GM12878 (cell line): ENCODE data around the gene LIPG. TPM values are rescaled to one million over a fixed set of nuclear protein-coding genes. Genes with fewer than 3 reads are reported as not detected.

Source experiments
- ATAC-seq: fragments of 200-7000 bp; cut with Tn5 transposase; 3 replicates; pipeline ENCODE4 v1.9.1; 2020; ENCODE audit warnings: mild to moderate bottlenecking, moderate library complexity
- BruUV-seq: library from RNA; stranded (reverse); fragments of 400-500 nt; replicated peaks from 2 replicates; lab custom pipeline; 2021; lab: Mats Ljungman, UMichigan
- CTCF ChIA-PET: fragments of 300-600 bp; sonication (Branson Sonifier 250); formaldehyde crosslinking; extraction: SDS; loops from one replicate; lab custom pipeline; 2021; ENCODE audit warnings: inconsistent platforms; lab: Yijun Ruan, JAX
- POLR2A ChIA-PET: fragments of 350-600 bp; formaldehyde crosslinking; extraction: SDS; loops from one replicate; lab custom pipeline; 2021; ENCODE audit warnings: inconsistent platforms; lab: Charles Lee
- RAD21 ChIA-PET: fragments of 300-600 bp; sonication (Branson Sonifier 250); formaldehyde crosslinking; loops from one replicate; lab custom pipeline; 2023; ENCODE audit warnings: antibody characterized with exemption; ENCODE audit not compliant: unreplicated experiment; lab: Charles Lee
- SMC1A ChIA-PET: fragments of 300-600 bp; sonication (Branson Sonifier 250); formaldehyde crosslinking; loops from one replicate; lab custom pipeline; 2023; ENCODE audit not compliant: unreplicated experiment, uncharacterized antibody; lab: Charles Lee
- DNase-seq: peaks from one replicate; pipeline ENCODE4 v3.0.0-alpha.2; 2011; ENCODE audit warnings: low read depth, low spot score
- FAIRE-seq: peaks from 3 replicates; lab custom pipeline; 2011; peaks lifted over from hg19 to GRCh38; lab: Jason Lieb, UNC
- H2AFZ ChIP-seq: 2 replicates; pipeline ENCODE4 v1.6.0; 2011; ENCODE audit warnings: low read depth, low read length, control low read depth; ENCODE audit not compliant: control insufficient read depth
- H3K27ac ChIP-seq: 2 replicates; pipeline ENCODE4 v1.5.1; 2011; ENCODE audit warnings: control low read depth; ENCODE audit not compliant: control insufficient read depth, insufficient read depth
- H3K27me3 ChIP-seq, 2 experiments: replicated peaks in 1 of 2; 2 replicates each; pipeline versions ENCODE4 v1.6.0 to v1.6.1; 2011; ENCODE audit warnings: low read length in 1 of 2; ENCODE audit not compliant: control insufficient read depth in 2 of 2, insufficient read depth in 2 of 2
- H3K36me3 ChIP-seq, 2 experiments: 2 replicates each; pipeline ENCODE4 v1.5.1; 2011; ENCODE audit warnings: low read length in 1 of 2; ENCODE audit not compliant: control insufficient read depth in 2 of 2, insufficient read depth in 2 of 2
- H3K4me1 ChIP-seq: 2 replicates; pipeline ENCODE4 v1.6.1; 2011; ENCODE audit warnings: mild to moderate bottlenecking, low read length, moderate library complexity, mixed read lengths; ENCODE audit not compliant: control insufficient read depth, insufficient read depth
- H3K4me2 ChIP-seq: 2 replicates; pipeline ENCODE4 v1.6.0; 2011; ENCODE audit warnings: control low read depth; ENCODE audit not compliant: control insufficient read depth, insufficient read depth
- H3K4me3 ChIP-seq: fragments of 200-600 bp; sonication (generic); 2 replicates; pipeline ENCODE4 v1.5.1; 2016
- H3K79me2 ChIP-seq: 2 replicates; pipeline ENCODE4 v1.6.0; 2011; ENCODE audit warnings: low read length; ENCODE audit not compliant: control insufficient read depth, insufficient read depth
- H3K9ac ChIP-seq: 2 replicates; pipeline ENCODE4 v1.8.0; 2011; ENCODE audit warnings: low read length, control low read depth, mixed read lengths; ENCODE audit not compliant: control insufficient read depth, insufficient read depth
- H3K9me3 ChIP-seq: replicated peaks from 3 replicates; pipeline ENCODE4 v1.5.1; 2011; ENCODE audit warnings: mild to moderate bottlenecking, low read length; ENCODE audit not compliant: control insufficient read depth, insufficient read depth
- H4K20me1 ChIP-seq: 2 replicates; pipeline ENCODE4 v1.6.0; 2011; ENCODE audit not compliant: control insufficient read depth, insufficient read depth
- BCLAF1 ChIP-seq: fragments of 450-650 bp; IDR thresholded peaks from 2 replicates; pipeline ENCODE4 v1.6.1; 2017; ENCODE audit warnings: antibody characterized with exemption, mild to moderate bottlenecking, moderate library complexity
- BHLHE40 ChIP-seq, 2 experiments: fragments of 450-650 bp in 1 of 2; IDR thresholded peaks; 2 replicates each; pipeline ENCODE4 v1.6.1; 2011 to 2017; ENCODE audit warnings: low read depth in 2 of 2, borderline replicate concordance in 1 of 2, improper control_type of control experiment in 1 of 2, low read length in 1 of 2, mild to moderate bottlenecking in 1 of 2
- CBX5 ChIP-seq: sonication (generic); IDR thresholded peaks from 2 replicates; pipeline ENCODE4 v1.6.1; 2016; ENCODE audit warnings: low read depth, moderate library complexity, mild to moderate bottlenecking, inconsistent platforms
- EZH2 ChIP-seq: IDR thresholded peaks from 2 replicates; pipeline ENCODE4 v1.6.1; 2012; ENCODE audit warnings: low read depth, mild to moderate bottlenecking, control low read depth, inconsistent platforms, low read length, borderline replicate concordance; ENCODE audit not compliant: control insufficient read depth
- IRF3 ChIP-seq: fragments of 450-650 bp; IDR thresholded peaks from 2 replicates; pipeline ENCODE4 v1.6.1; 2014; ENCODE audit warnings: mild to moderate bottlenecking
- KLF5 ChIP-seq: fragments of 450-650 bp; IDR thresholded peaks from 2 replicates; pipeline ENCODE4 v1.6.1; 2014; ENCODE audit warnings: mild to moderate bottlenecking; ENCODE audit not compliant: partially characterized antibody
- NFIC ChIP-seq: IDR thresholded peaks from 2 replicates; pipeline ENCODE4 v1.6.1; 2012; ENCODE audit warnings: low read depth, mild to moderate bottlenecking, inconsistent platforms, low read length, moderate library complexity
- NFXL1 ChIP-seq: fragments of 450-650 bp; IDR thresholded peaks from 2 replicates; pipeline ENCODE4 v1.6.1; 2017; ENCODE audit warnings: antibody characterized with exemption, mild to moderate bottlenecking, borderline replicate concordance
- NFYB ChIP-seq: IDR thresholded peaks from 2 replicates; pipeline ENCODE4 v1.6.1; 2011; ENCODE audit warnings: low read depth, mild to moderate bottlenecking, low read length, improper control_type of control experiment, moderate library complexity; ENCODE audit not compliant: insufficient read depth
- PKNOX1 ChIP-seq: fragments of 450-650 bp; IDR thresholded peaks from 2 replicates; pipeline ENCODE4 v1.6.1; 2016; ENCODE audit warnings: mild to moderate bottlenecking
- RB1 ChIP-seq: fragments of 450-650 bp; formaldehyde crosslinking; IDR thresholded peaks from 2 replicates; pipeline ENCODE4 v1.6.1; 2017; ENCODE audit warnings: mild to moderate bottlenecking, borderline replicate concordance
- RCOR1 ChIP-seq: conservative IDR thresholded peaks from 2 replicates; pipeline ENCODE4 v1.6.1; 2012; ENCODE audit warnings: low read depth, low read length, improper control_type of control experiment
- SIN3A ChIP-seq: IDR thresholded peaks from 2 replicates; pipeline ENCODE4 v1.6.1; 2012; ENCODE audit warnings: low read depth, low read length, improper control_type of control experiment
- SREBF1 ChIP-seq: IDR thresholded peaks from 2 replicates; pipeline ENCODE4 v1.6.1; 2012; ENCODE audit warnings: mild to moderate bottlenecking, low read length
- STAT1 ChIP-seq: fragments of 450-650 bp; conservative IDR thresholded peaks from 2 replicates; pipeline ENCODE4 v1.6.1; 2014; ENCODE audit warnings: antibody characterized with exemption, mild to moderate bottlenecking
- ZBTB11 ChIP-seq: fragments of 450-650 bp; formaldehyde crosslinking; IDR thresholded peaks from 2 replicates; pipeline ENCODE4 v1.5.0; 2022; ENCODE audit warnings: mild to moderate bottlenecking, missing genetic modification characterization
- WGBS: methylation state at CpG from one replicate; pipeline ENCODE4 v1.1.6; 2016; ENCODE audit warnings: low lambda C conversion rate; ENCODE audit not compliant: insufficient replicate concordance, insufficient coverage; ENCODE audit errors: missing lambda C conversion rate; 5-methylcytosine and 5-hydroxymethylcytosine counted together
- in situ Hi-C: fragments of 300-500 bp; cut with MboI; formaldehyde crosslinking; loops from 9 replicates; pipeline ENCODE4 v1.14.3; 2018; ENCODE audit warnings: mixed read lengths
- intact Hi-C: fragments of 100-400 bp; cut with micrococcal nuclease; formaldehyde crosslinking; loops from one replicate; pipeline ENCODE4 v1.14.2; 2022; ENCODE audit not compliant: unreplicated experiment
- polyA plus RNA-seq, 11 experiments: library from polyadenylated mRNA; depleted of rRNA in 4 of 11; unstranded in 6 of 11; stranded (reverse) in 5 of 11; fragments of >200 nt; fragmentation: Nextera tagmentation in 4 of 11; fragmentation: Illumina TruSeq in 1 of 11; extraction: Ambion mirVana in 4 of 11; extraction: Trizol in 1 of 11; gene quantifications; 1 replicate in 1 of 11; 2 replicates in 10 of 11; pipeline versions ENCODE4 v1.2.1 to v1.2.3, GENCODE V29; 2011 to 2016; ENCODE audit warnings: inconsistent platforms in 2 of 11, missing spikeins in 2 of 11, low read depth in 1 of 11
- total RNA-seq, 4 experiments: library from RNA; depleted of rRNA in 3 of 4; stranded (reverse); fragments of >200 nt in 3 of 4; fragmentation: Illumina TruSeq in 1 of 4; extraction: Trizol in 1 of 4; gene quantifications; 2 replicates each; pipeline versions ENCODE4 v1.2.1 to v1.2.3, GENCODE V29; 2013 to 2021

LIPG gene
- total and polyA plus RNA-seq, 10 of the 15 experiments (the other 5 are each of a cell fraction or from before 2014, with no cell fraction given) = 0.04 to 0.55 (median 0.18) TPM; not detected in 1

GRCh38 chr18:49550621-49551339 lies 11.1 kb upstream of the LIPG start:
- H3K9ac ChIP-seq = no peak overlapping the region
- no peaks in the 10 kb centered on the region for H3K79me2 ChIP-seq
- no peaks in the 10 kb centered on the region for H4K20me1 ChIP-seq
- no peaks in the 10 kb centered on the region for H3K27me3 ChIP-seq
- H3K4me2 ChIP-seq = no peak overlapping the region
- H2AFZ ChIP-seq = no peak overlapping the region
- WGBS = 17% methylated on average over 6 of the region's 6 CpGs
- peak; percentile 54 for FAIRE-seq
- in situ Hi-C loops = no loop called here
- H3K4me3 ChIP-seq = no peak overlapping the region
- H3K4me1 ChIP-seq = no peaks in the 10 kb centered on the region
- no peaks in the 10 kb centered on the region for H3K36me3 ChIP-seq
- ChIA-PET POLR2A (no interaction called here), RAD21 (no interaction called here), CTCF (no interaction called here), SMC1A (no interaction called here)
- H3K9me3 ChIP-seq = no peaks in the 10 kb centered on the region
- no peak for DNase-seq
- no peak for ATAC-seq
- no TSS peak for BruUV-seq
- no peak overlapping the region for H3K27ac ChIP-seq
- intact Hi-C loops = no loop called here
- TF ChIP-seq NFYB = no peak
- TF ChIP-seq RCOR1 = no peak
- TF ChIP-seq SIN3A = no peak
- TF ChIP-seq ZBTB11 (CRISPR knock-in tag) = no peak
- TF ChIP-seq IRF3 = no peak
- no peak for TF ChIP-seq KLF5
- no peak for TF ChIP-seq EZH2
- no peak for TF ChIP-seq PKNOX1
- no peak for TF ChIP-seq CBX5
- no peak for TF ChIP-seq SREBF1
- no peak for TF ChIP-seq RB1
- TF ChIP-seq NFXL1 = no peak
- no peak for TF ChIP-seq BCLAF1
- TF ChIP-seq STAT1 = no peak
- no peak for TF ChIP-seq NFIC
- no peak for TF ChIP-seq BHLHE40 (IDR thresholded peaks at IDR 0.05; ENCODE audit: borderline replicate concordance in 1 of 2, low read depth in 2 of 2, low read length in 1 of 2)
